ENCODE data around the gene MCC. TPM values are rescaled to one million over a fixed set of nuclear protein-coding genes. Genes with fewer than 3 reads are reported as not detected.

Gene MCC
- total and polyA plus RNA-seq, 4 donors, result 4.5 to 20.0 (median 9.7) TPM

- peak in 1 of 2 donors; percentile 50 for DNase-seq
- H3K27ac ChIP-seq (ENCODE audit: low read depth in 1 of 2, low read length in 2 of 2), result peak overlapping the region in 1 of 2 donors; percentile 25
- no peaks in the 10 kb centered on the region for H3K9me3 ChIP-seq (ENCODE audit: control insufficient read depth, low read length)
- H3K36me3 ChIP-seq (ENCODE audit: control insufficient read depth in 1 of 2, insufficient read depth in 2 of 2, low read length in 1 of 2), result no peaks in the 10 kb centered on the region
- H3K4me3 ChIP-seq (ENCODE audit: low read length in 2 of 2), result no peak overlapping the region
- H3K4me1 ChIP-seq (ENCODE audit: control insufficient read depth in 1 of 2, insufficient read depth in 2 of 2, low read length in 2 of 2), result peaks cover 0 to 3% of the 10 kb centered on the region in 2 donors
- WGBS, 2 donors, result 21% methylated on average over 7 of the region's 7 CpGs
- intact Hi-C loops (cut with DNase I), result no loop called here
- no peak for ATAC-seq (ENCODE audit: low FRiP score)
- H3K27me3 ChIP-seq (ENCODE audit: control insufficient read depth in 1 of 2, insufficient read depth in 2 of 2, low read length in 1 of 2), result no peaks in the 10 kb centered on the region
These were observed 147.7 kb downstream of the MCC start for GRCh38 chr5:113340537-113340936.

GRCh38 chr5:113338628-113339027, 149.6 kb downstream of the MCC start:
- intact Hi-C loops (cut with DNase I), result loop anchor here (10.0 kb wide), 2 partner anchors 266 to 344 kb away; no protein-coding TSS in a partner anchor

GRCh38 chr5:113337515-113338415, 150.5 kb downstream of the MCC start:
- Histone ChIP-seq H3K36me3 (ENCODE audit: control insufficient read depth in 1 of 2, insufficient read depth in 2 of 2, low read length in 1 of 2) (no peaks in the 10 kb centered on the region), H3K27me3 (ENCODE audit: control insufficient read depth in 1 of 2, insufficient read depth in 2 of 2, low read length in 1 of 2) (no peaks in the 10 kb centered on the region), H3K9me3 (ENCODE audit: control insufficient read depth, low read length) (no peaks in the 10 kb centered on the region), H3K27ac (ENCODE audit: low read depth in 1 of 2, low read length in 2 of 2) (no peak overlapping the region), H3K4me3 (ENCODE audit: low read length in 2 of 2) (no peak overlapping the region), H3K4me1 (ENCODE audit: control insufficient read depth in 1 of 2, insufficient read depth in 2 of 2, low read length in 2 of 2) (peaks cover 0 to 3% of the 10 kb centered on the region in 2 donors)
- WGBS, 2 donors, result 41 to 54% methylated on average over 6 of the region's 6 CpGs
- DNase-seq (no peak), ATAC-seq (ENCODE audit: low FRiP score) (peak; percentile 33)
- intact Hi-C loops (cut with DNase I), result loop anchor here (10.0 kb wide), 2 partner anchors 267 to 343 kb away; no protein-coding TSS in a partner anchor

More at GRCh38 chr5:113338628-113339027, 149.6 kb downstream of the MCC start:
- H3K4me1 ChIP-seq (ENCODE audit: control insufficient read depth in 1 of 2, insufficient read depth in 2 of 2, low read length in 2 of 2), result peaks cover 0 to 3% of the 10 kb centered on the region in 2 donors
- ATAC-seq (ENCODE audit: low FRiP score) (peak; percentile 28), DNase-seq (no peak)
- no peaks in the 10 kb centered on the region for H3K27me3 ChIP-seq (ENCODE audit: control insufficient read depth in 1 of 2, insufficient read depth in 2 of 2, low read length in 1 of 2)
- no peak overlapping the region for H3K4me3 ChIP-seq (ENCODE audit: low read length in 2 of 2)
- H3K27ac ChIP-seq (ENCODE audit: low read depth in 1 of 2, low read length in 2 of 2), result no peak overlapping the region
- 88 to 90% methylated on average over 3 of the region's 3 CpGs for WGBS, 2 donors
- no peaks in the 10 kb centered on the region for H3K9me3 ChIP-seq (ENCODE audit: control insufficient read depth, low read length)
- H3K36me3 ChIP-seq (ENCODE audit: control insufficient read depth in 1 of 2, insufficient read depth in 2 of 2, low read length in 1 of 2), result no peaks in the 10 kb centered on the region

- H3K4me3 ChIP-seq (ENCODE audit: low read length in 2 of 2), result no peak overlapping the region
- DNase-seq (peak; percentile 56 to 81), ATAC-seq (ENCODE audit: low FRiP score) (peak; percentile 72)
- no peak overlapping the region for H3K27ac ChIP-seq (ENCODE audit: low read depth in 1 of 2, low read length in 2 of 2)
- intact Hi-C loops (cut with DNase I), result loop anchor here (10.0 kb wide), 2 partner anchors 268 to 342 kb away; no protein-coding TSS in a partner anchor
- no peaks in the 10 kb centered on the region for H3K9me3 ChIP-seq (ENCODE audit: control insufficient read depth, low read length)
- H3K4me1 ChIP-seq (ENCODE audit: control insufficient read depth in 1 of 2, insufficient read depth in 2 of 2, low read length in 2 of 2), result peaks cover 0 to 3% of the 10 kb centered on the region in 2 donors
- H3K36me3 ChIP-seq (ENCODE audit: control insufficient read depth in 1 of 2, insufficient read depth in 2 of 2, low read length in 1 of 2), result no peaks in the 10 kb centered on the region
- H3K27me3 ChIP-seq (ENCODE audit: control insufficient read depth in 1 of 2, insufficient read depth in 2 of 2, low read length in 1 of 2), result no peaks in the 10 kb centered on the region
- WGBS, 2 donors, result 43 to 57% methylated on average over 4 of the region's 4 CpGs
These were observed 151.3 kb downstream of the MCC start for GRCh38 chr5:113336975-113337374.

GRCh38 chr5:113333411-113333810, 154.8 kb downstream of the MCC start:
- WGBS, 2 donors, result 89 to 97% methylated on average over 1 of the region's 1 CpG
- Histone ChIP-seq H3K36me3 (ENCODE audit: control insufficient read depth in 1 of 2, insufficient read depth in 2 of 2, low read length in 1 of 2) (no peaks in the 10 kb centered on the region), H3K27ac (ENCODE audit: low read depth in 1 of 2, low read length in 2 of 2) (no peak overlapping the region), H3K4me3 (ENCODE audit: low read length in 2 of 2) (no peak overlapping the region), H3K27me3 (ENCODE audit: control insufficient read depth in 1 of 2, insufficient read depth in 2 of 2, low read length in 1 of 2) (no peaks in the 10 kb centered on the region), H3K4me1 (ENCODE audit: control insufficient read depth in 1 of 2, insufficient read depth in 2 of 2, low read length in 2 of 2) (no peaks in the 10 kb centered on the region), H3K9me3 (ENCODE audit: control insufficient read depth, low read length) (no peaks in the 10 kb centered on the region)
- intact Hi-C loops (cut with DNase I), result loop anchor here (10.0 kb wide), 2 partner anchors 271 to 339 kb away; no protein-coding TSS in a partner anchor
- DNase-seq, result no peak
- no peak for ATAC-seq (ENCODE audit: low FRiP score)

- no peaks in the 10 kb centered on the region for H3K9me3 ChIP-seq (ENCODE audit: control insufficient read depth, low read length)
- H3K4me3 ChIP-seq (ENCODE audit: low read length in 2 of 2), result no peak overlapping the region
- H3K36me3 ChIP-seq (ENCODE audit: control insufficient read depth in 1 of 2, insufficient read depth in 2 of 2, low read length in 1 of 2), result no peaks in the 10 kb centered on the region
- no peak for DNase-seq
- peak; percentile 24 for ATAC-seq (ENCODE audit: low FRiP score)
- H3K27ac ChIP-seq (ENCODE audit: low read depth in 1 of 2, low read length in 2 of 2), result no peak overlapping the region
- WGBS, 2 donors, result 85 to 91% methylated on average over 4 of the region's 4 CpGs
- H3K27me3 ChIP-seq (ENCODE audit: control insufficient read depth in 1 of 2, insufficient read depth in 2 of 2, low read length in 1 of 2), result no peaks in the 10 kb centered on the region
- H3K4me1 ChIP-seq (ENCODE audit: control insufficient read depth in 1 of 2, insufficient read depth in 2 of 2, low read length in 2 of 2), result no peaks in the 10 kb centered on the region
- intact Hi-C loops (cut with DNase I), result loop anchor here (10.0 kb wide), 2 partner anchors 274 to 336 kb away; no protein-coding TSS in a partner anchor
These were observed 157.1 kb downstream of the MCC start for GRCh38 chr5:113331209-113331551.

- Histone ChIP-seq H3K4me3 (ENCODE audit: low read length in 2 of 2) (no peak overlapping the region), H3K27ac (ENCODE audit: low read depth in 1 of 2, low read length in 2 of 2) (no peak overlapping the region), H3K4me1 (ENCODE audit: control insufficient read depth in 1 of 2, insufficient read depth in 2 of 2, low read length in 2 of 2) (no peaks in the 10 kb centered on the region), H3K27me3 (ENCODE audit: control insufficient read depth in 1 of 2, insufficient read depth in 2 of 2, low read length in 1 of 2) (no peaks in the 10 kb centered on the region), H3K9me3 (ENCODE audit: control insufficient read depth, low read length) (no peaks in the 10 kb centered on the region), H3K36me3 (ENCODE audit: control insufficient read depth in 1 of 2, insufficient read depth in 2 of 2, low read length in 1 of 2) (no peaks in the 10 kb centered on the region)
- intact Hi-C loops (cut with DNase I), result loop anchor here (10.0 kb wide), 2 partner anchors 274 to 336 kb away; no protein-coding TSS in a partner anchor
- ATAC-seq (ENCODE audit: low FRiP score), result peak; percentile 57
- DNase-seq, result peak in 1 of 2 donors; percentile 68
- WGBS, 2 donors, result 13 to 19% methylated on average over 4 of the region's 4 CpGs
These were observed 157.6 kb downstream of the MCC start for GRCh38 chr5:113330533-113331208.

- DNase-seq (no peak), ATAC-seq (ENCODE audit: low FRiP score) (no peak)
- WGBS, 2 donors, result 64 to 68% methylated on average over 2 of the region's 2 CpGs
- Histone ChIP-seq H3K4me3 (ENCODE audit: low read length in 2 of 2) (no peak overlapping the region), H3K27ac (ENCODE audit: low read depth in 1 of 2, low read length in 2 of 2) (no peak overlapping the region), H3K36me3 (ENCODE audit: control insufficient read depth in 1 of 2, insufficient read depth in 2 of 2, low read length in 1 of 2) (no peaks in the 10 kb centered on the region), H3K4me1 (ENCODE audit: control insufficient read depth in 1 of 2, insufficient read depth in 2 of 2, low read length in 2 of 2) (no peaks in the 10 kb centered on the region), H3K27me3 (ENCODE audit: control insufficient read depth in 1 of 2, insufficient read depth in 2 of 2, low read length in 1 of 2) (no peaks in the 10 kb centered on the region), H3K9me3 (ENCODE audit: control insufficient read depth, low read length) (no peaks in the 10 kb centered on the region)
- intact Hi-C loops (cut with DNase I), result loop anchor here (10.0 kb wide), 2 partner anchors 275 to 335 kb away; no protein-coding TSS in a partner anchor
These were observed 158.3 kb downstream of the MCC start for GRCh38 chr5:113329981-113330380.

Measured in aorta (tissue), 5 donors.